Adrenal gland (tissue), 5 donors: ENCODE data around the gene TIMM23B.
"Not testable (repeated sequence)": the region's sequence is repeated elsewhere in the genome, so short reads cannot be mapped to it uniquely, and the experiment has no call there.

Experiments used
- CTCF ChIP-seq, 6 experiments: fragments of 450-650 bp in 4 of 6; fragments of 200-600 bp in 2 of 6; sonication (generic) in 1 of 6; IDR thresholded peaks; 1 replicate in 5 of 6; 2 replicates in 1 of 6; pipeline versions ENCODE4 v1.5.1 to v1.8.0; 2016 to 2021; ENCODE audit warnings: antibody characterized with exemption in 6 of 6, mild to moderate bottlenecking in 2 of 6, moderate library complexity in 1 of 6
- POLR2A ChIP-seq, 2 donors: fragments of 450-650 bp; IDR thresholded peaks; one replicate each; pipeline ENCODE4 v1.6.1; 2017; ENCODE audit warnings: antibody characterized with exemption in 2 of 2, mild to moderate bottlenecking in 2 of 2, moderate library complexity in 1 of 2
- donor health status: DM: no; HTN: no; CAD: no.

GRCh38 chr10:50014024-50014423, 72.2 kb downstream of the TIMM23B start:
- not testable (repeated sequence) for TF ChIP-seq CTCF, POLR2A (IDR thresholded peaks at IDR 0.05)
